ACC112 (cell line): ENCODE measurements around the gene CARD14.
"Not testable (repeated sequence)": the region's sequence is repeated elsewhere in the genome, so short reads cannot be mapped to it uniquely, and the experiment has no call there.

Experiments
- H2AFZ ChIP-seq: fragments of 200-600 bp; sonication (generic); one replicate; pipeline ENCODE4 v1.6.0; 2017; ENCODE audit warnings: antibody characterized with exemption, low read length; ENCODE audit not compliant: unreplicated experiment
- H3K27ac ChIP-seq: fragments of 200-600 bp; sonication (generic); 2 replicates; pipeline ENCODE4 v1.5.1; 2014; ENCODE audit warnings: low read depth, mild to moderate bottlenecking, antibody characterized with exemption, low read length, moderate library complexity
- H3K27me3 ChIP-seq: fragments of 200-600 bp; sonication (generic); 2 replicates; pipeline ENCODE4 v1.6.1; 2014; ENCODE audit warnings: mild to moderate bottlenecking, antibody characterized with exemption, low read length, moderate library complexity, mixed read lengths; ENCODE audit not compliant: insufficient read depth
- H3K36me3 ChIP-seq: fragments of 200-600 bp; sonication (generic); 2 replicates; pipeline ENCODE4 v1.6.1; 2016; ENCODE audit warnings: mild to moderate bottlenecking, antibody characterized with exemption, low read length, moderate library complexity, mixed read lengths; ENCODE audit not compliant: insufficient read depth
- H3K4me1 ChIP-seq: fragments of 200-600 bp; sonication (generic); one replicate; pipeline ENCODE4 v1.6.1; 2016; ENCODE audit warnings: low read length, mixed read lengths; ENCODE audit not compliant: insufficient read depth, unreplicated experiment, control insufficient read depth
- H3K4me3 ChIP-seq: fragments of 200-600 bp; sonication (generic); 2 replicates; pipeline ENCODE4 v1.5.1; 2014; ENCODE audit warnings: mild to moderate bottlenecking, low read depth, low read length
- H3K79me2 ChIP-seq: fragments of 200-600 bp; sonication (generic); one replicate; pipeline ENCODE4 v1.6.0; 2016; ENCODE audit warnings: low read length; ENCODE audit not compliant: control insufficient read depth, unreplicated experiment, insufficient read depth

CARD14 gene

DNA sequence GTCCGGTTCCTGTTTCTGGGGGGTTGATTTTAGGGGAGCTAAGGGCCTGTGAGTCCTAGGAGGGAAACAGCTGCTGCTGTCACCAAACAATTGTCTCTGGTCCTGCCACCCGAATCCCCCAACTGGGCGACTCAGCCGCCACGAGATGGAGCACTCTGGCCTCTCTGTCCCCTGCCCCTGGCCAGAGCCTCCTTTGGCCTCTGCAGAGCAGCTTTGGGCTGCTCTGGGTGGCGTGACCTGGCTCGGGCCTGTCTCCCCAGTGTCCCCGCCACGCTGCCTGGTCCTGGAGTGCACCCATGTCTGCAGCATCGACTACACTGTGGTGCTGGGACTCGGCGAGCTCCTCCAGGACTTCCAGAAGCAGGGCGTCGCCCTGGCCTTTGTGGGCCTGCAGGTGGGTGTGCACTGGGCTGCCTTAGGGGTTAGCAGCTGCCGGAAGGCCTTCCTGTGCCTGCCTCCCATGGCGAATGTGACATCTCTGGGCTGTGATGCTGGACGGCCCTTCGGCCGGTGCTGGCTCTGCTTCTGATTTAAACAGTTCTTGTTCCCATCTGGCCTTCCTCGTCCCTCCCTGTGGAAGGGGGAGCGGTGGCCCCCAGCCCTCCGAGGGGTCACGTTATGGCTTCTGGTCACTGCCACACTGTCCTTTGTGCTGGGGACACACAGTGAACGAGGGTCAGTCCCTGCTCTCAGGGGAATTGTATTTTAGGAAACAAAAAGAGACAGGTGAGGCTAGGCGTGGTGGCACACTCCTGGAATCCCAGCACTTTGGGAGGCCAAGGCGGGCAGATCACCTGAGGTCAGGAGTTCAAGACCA, 79.3 kb downstream of the CARD14 start:
- peaks cover 5% of the 10 kb centered on the region for H3K4me1 ChIP-seq
- H3K4me3 ChIP-seq, result no peak overlapping the region
- no peaks in the 10 kb centered on the region for H3K79me2 ChIP-seq
- H2AFZ ChIP-seq, result no peak overlapping the region
- H3K27me3 ChIP-seq, result no peaks in the 10 kb centered on the region
- no peak overlapping the region for H3K27ac ChIP-seq
- no peaks in the 10 kb centered on the region for H3K36me3 ChIP-seq

DNA sequence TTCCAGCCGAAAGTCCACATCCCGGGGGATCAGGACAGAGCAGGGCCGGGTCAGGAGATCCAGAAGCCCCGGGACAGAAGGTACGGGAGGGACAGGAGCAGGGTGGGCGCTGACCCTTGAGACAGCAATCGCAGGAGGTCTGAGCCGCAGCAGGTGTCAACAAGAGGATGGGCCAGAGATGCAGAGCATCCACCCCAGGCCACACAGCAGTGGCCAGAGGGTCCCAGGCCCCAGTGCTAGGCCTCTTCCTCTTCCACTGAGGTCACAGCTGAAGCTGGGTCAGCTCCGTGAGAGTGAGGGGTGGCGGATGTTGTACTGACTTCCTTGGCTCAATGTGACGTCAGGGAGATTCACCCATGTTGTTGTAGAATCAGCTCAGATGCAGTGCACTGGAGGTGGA, 82.1 kb downstream of the CARD14 start:
- Histone ChIP-seq H2AFZ (no peak overlapping the region), H3K27ac (no peak overlapping the region)

GRCh38 chr17:80252871-80253270, 83.0 kb downstream of the CARD14 start:
- no peaks in the 10 kb centered on the region for H3K27me3 ChIP-seq
- H3K4me1 ChIP-seq, result peaks cover 22% of the 10 kb centered on the region
- H3K79me2 ChIP-seq, result no peaks in the 10 kb centered on the region
- H2AFZ ChIP-seq, result no peak overlapping the region
- no peak overlapping the region for H3K4me3 ChIP-seq
- H3K36me3 ChIP-seq, result no peaks in the 10 kb centered on the region
- H3K27ac ChIP-seq, result no peak overlapping the region

More for the DNA sequence above, 82.1 kb downstream of the CARD14 start:
- no peaks in the 10 kb centered on the region for H3K36me3 ChIP-seq
- H3K4me1 ChIP-seq, result peaks cover 22% of the 10 kb centered on the region
- no peaks in the 10 kb centered on the region for H3K79me2 ChIP-seq
- H3K4me3 ChIP-seq, result no peak overlapping the region
- H3K27me3 ChIP-seq, result no peaks in the 10 kb centered on the region

DNA sequence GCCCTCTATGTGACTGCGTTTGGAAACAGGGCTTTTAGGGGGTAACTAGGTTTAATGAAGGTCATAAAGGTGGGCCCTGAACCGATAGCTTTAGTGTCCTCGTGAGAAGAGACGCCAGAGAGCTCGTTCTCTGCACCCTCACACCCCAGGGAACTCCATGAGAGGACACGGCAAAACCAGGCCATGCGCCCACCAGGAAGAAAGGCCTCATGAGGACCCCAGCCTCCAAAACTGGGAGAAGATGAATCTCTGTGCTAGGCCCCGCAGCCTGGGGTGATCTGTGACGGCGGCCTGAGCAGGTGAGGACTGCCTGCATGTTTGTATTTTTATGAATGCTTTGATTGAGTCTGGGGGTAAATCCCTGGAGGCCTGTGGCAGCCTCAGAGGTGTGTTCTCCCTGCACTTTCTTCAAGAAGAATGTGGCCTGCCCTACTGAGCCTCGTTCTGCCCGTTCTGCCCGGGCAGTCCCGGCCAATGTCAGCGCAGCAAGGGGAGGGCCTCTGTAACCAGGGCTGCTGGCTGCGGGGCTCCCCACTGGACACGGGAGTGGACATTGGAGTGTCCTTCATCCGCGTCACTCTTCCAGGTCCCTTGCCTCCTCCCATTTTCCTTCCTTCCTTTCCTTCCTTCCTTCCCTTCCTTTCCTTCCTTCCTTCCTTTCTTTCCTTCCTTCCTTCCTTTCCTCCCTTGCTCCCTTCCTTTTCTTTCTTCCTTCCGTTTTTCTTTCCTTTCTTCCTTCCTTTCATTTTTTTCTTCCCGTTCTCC, 84.0 kb downstream of the CARD14 start:
- no peak overlapping the region for H3K4me3 ChIP-seq
- no peak overlapping the region for H2AFZ ChIP-seq
- H3K36me3 ChIP-seq, result no peaks in the 10 kb centered on the region
- no peaks in the 10 kb centered on the region for H3K79me2 ChIP-seq
- H3K27me3 ChIP-seq, result no peaks in the 10 kb centered on the region
- peak overlapping the region; percentile 91 for H3K27ac ChIP-seq
- H3K4me1 ChIP-seq, result peaks cover 22% of the 10 kb centered on the region

- H3K4me3 ChIP-seq, result peak overlapping the region; percentile 23; the same call in 1 of the 2 replicates
- H3K36me3 ChIP-seq, result no peaks in the 10 kb centered on the region
- H3K79me2 ChIP-seq, result no peaks in the 10 kb centered on the region
- peak overlapping the region; percentile 91 for H3K27ac ChIP-seq
- no peak overlapping the region for H2AFZ ChIP-seq
- H3K4me1 ChIP-seq, result peaks cover 24% of the 10 kb centered on the region
- H3K27me3 ChIP-seq, result no peaks in the 10 kb centered on the region
Measured at GRCh38 chr17:80254396-80255251, 84.8 kb downstream of the CARD14 start.

GRCh38 chr17:80256034-80256350, 86.2 kb downstream of the CARD14 start:
- Histone ChIP-seq H3K4me1 (peaks cover 26% of the 10 kb centered on the region), H3K4me3 (no peak overlapping the region), H3K27ac (peak overlapping the region; percentile 91), H3K36me3 (no peaks in the 10 kb centered on the region), H3K27me3 (no peaks in the 10 kb centered on the region), H3K79me2 (peaks cover under 1% of the 10 kb centered on the region), H2AFZ (no peak overlapping the region)

DNA sequence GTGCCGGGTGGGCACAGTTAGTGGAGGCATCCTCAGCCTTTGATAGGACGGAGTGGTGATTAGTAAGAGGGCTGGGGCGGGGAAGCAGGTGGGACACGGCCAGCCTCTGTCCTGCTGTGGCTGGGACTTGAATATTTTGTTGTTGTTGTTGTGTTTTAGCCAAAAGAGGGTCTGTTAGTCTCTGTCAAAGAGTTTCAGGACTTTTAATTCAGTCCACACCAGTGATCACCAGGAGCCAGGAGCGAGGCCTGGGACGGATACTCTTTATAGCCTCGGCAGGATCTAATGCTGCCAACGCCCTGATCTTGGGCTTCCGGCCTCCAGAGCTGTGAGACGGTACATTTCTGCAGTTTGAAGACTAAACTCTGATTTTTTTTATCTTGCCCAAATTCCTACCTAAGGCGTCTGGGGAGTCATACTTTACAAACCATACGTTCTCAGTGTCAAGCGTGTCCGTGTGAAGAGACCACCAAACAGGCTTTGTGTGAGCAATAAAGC, 87.9 kb downstream of the CARD14 start:
- Histone ChIP-seq H3K4me3 (no peak overlapping the region), H3K36me3 (no peaks in the 10 kb centered on the region), H2AFZ (no peak overlapping the region), H3K4me1 (peaks cover 33% of the 10 kb centered on the region), H3K27ac (no peak overlapping the region), H3K27me3 (no peaks in the 10 kb centered on the region), H3K79me2 (peaks cover 18% of the 10 kb centered on the region)

DNA sequence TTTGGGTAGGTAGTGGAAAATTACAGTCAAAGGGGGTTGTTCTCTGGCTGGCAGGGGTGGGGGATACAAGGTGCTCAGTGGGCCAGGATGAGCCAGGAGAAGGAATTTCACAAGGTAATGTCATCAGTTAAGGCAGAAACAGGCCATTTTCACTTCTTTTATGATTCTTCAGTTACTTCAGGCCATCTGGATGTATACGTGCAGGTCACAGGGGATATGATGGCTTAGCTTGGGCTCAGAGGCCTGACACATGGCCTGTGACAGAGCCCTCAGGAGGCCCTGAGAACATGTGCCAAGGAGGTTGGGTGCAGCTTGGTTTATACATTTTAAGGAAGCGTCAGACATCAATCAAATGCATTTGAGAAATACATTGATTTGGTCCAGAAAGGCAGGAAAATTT, 88.5 kb downstream of the CARD14 start:
- not testable (repeated sequence) for H3K36me3 ChIP-seq, H3K27ac ChIP-seq, H3K4me3 ChIP-seq, H2AFZ ChIP-seq, H3K27me3 ChIP-seq
- Histone ChIP-seq H3K79me2 (peaks cover 24% of the 10 kb centered on the region), H3K4me1 (peaks cover 37% of the 10 kb centered on the region)
